K562 (cell line): ENCODE measurements around the gene TUBB4B. TPM values are rescaled to one million over a fixed set of nuclear protein-coding genes. Genes with fewer than 3 reads are reported as not detected.
A peak's percentile ranks its signal among the peaks of the same experiment; 100 is the strongest.

Source experiments
- ATAC-seq: fragments of 200-7000 bp; cut with Tn5 transposase; 3 replicates; pipeline ENCODE4 v1.9.1; 2020; ENCODE audit warnings: moderate library complexity
- BruUV-seq: library from RNA; stranded (reverse); fragments of 400-500 nt; replicated peaks from 2 replicates; lab custom pipeline; 2021; lab: Mats Ljungman, UMichigan
- CTCF ChIA-PET: fragments of 300-600 bp; formaldehyde crosslinking; extraction: SDS; loops from one replicate; lab custom pipeline; 2021; ENCODE audit warnings: low intra/inter-chr PET ratio; lab: Yijun Ruan, JAX
- POLR2A ChIA-PET: fragments of 300-600, 350-650 bp; sonication (Branson Sonifier 250); formaldehyde crosslinking; extraction: SDS; loops from one replicate; lab custom pipeline; 2021; ENCODE audit warnings: antibody characterized with exemption, inconsistent platforms; lab: Yijun Ruan, JAX
- DNase-seq, 4 experiments: peaks; one replicate each; pipeline versions ENCODE4 v3.0.0 to v3.0.0-alpha.2; 2011 to 2018; ENCODE audit warnings: low spot score in 3 of 4, mixed read lengths in 3 of 4; ENCODE audit errors: extremely low read depth in 1 of 4
- FAIRE-seq: peaks from 2 replicates; lab custom pipeline; 2011; peaks lifted over from hg19 to GRCh38; lab: Jason Lieb, UNC
- H2AFZ ChIP-seq: 2 replicates; pipeline ENCODE4 v1.6.0; 2011; ENCODE audit warnings: low read depth, low read length, control low read depth, inconsistent platforms
- H3K27ac ChIP-seq: fragments of 200-600 bp; 3 replicates; pipeline ENCODE4 v1.8.0; 2011; ENCODE audit warnings: low read depth, mild to moderate bottlenecking, control low read depth, inconsistent platforms, low read length, moderate library complexity, mixed read lengths; ENCODE audit errors: extremely low read depth
- H3K27me3 ChIP-seq, 2 experiments: fragments of 300-600 bp in 1 of 2; 2 replicates in 1 of 2; 3 replicates in 1 of 2; pipeline versions ENCODE4 v1.6.0 to v1.8.0; 2011; ENCODE audit warnings: inconsistent platforms in 2 of 2, low read length in 2 of 2, mild to moderate bottlenecking in 1 of 2, mixed read lengths in 1 of 2, moderate library complexity in 1 of 2; ENCODE audit not compliant: control insufficient read depth in 2 of 2, insufficient read depth in 2 of 2
- H3K36me3 ChIP-seq: fragments of 300-600 bp; 3 replicates; pipeline ENCODE4 v1.8.0; 2011; ENCODE audit warnings: mild to moderate bottlenecking, low read length, inconsistent platforms; ENCODE audit not compliant: control insufficient read depth, insufficient read depth
- H3K4me1 ChIP-seq, 2 experiments: fragments of 200-600 bp in 1 of 2; replicated peaks in 1 of 2; 2 replicates in 1 of 2; 3 replicates in 1 of 2; pipeline versions ENCODE4 v1.5.1 to v1.8.0; 2011; ENCODE audit warnings: inconsistent platforms in 2 of 2, low read length in 2 of 2, mild to moderate bottlenecking in 1 of 2, mixed read lengths in 1 of 2, moderate library complexity in 1 of 2; ENCODE audit not compliant: control insufficient read depth in 2 of 2, insufficient read depth in 2 of 2
- H3K4me2 ChIP-seq: 2 replicates; pipeline ENCODE4 v1.6.1; 2011; ENCODE audit warnings: low read length, control low read depth, inconsistent platforms, mixed read lengths; ENCODE audit not compliant: insufficient read depth
- H3K4me3 ChIP-seq: fragments of 200-600 bp; sonication (generic), shearing (Covaris generic); 2 replicates; pipeline ENCODE4 v1.5.1; 2016; ENCODE audit warnings: control low read depth, inconsistent platforms
- H3K79me2 ChIP-seq: fragments of 200-600 bp; 3 replicates; pipeline ENCODE4 v1.8.0; 2011; ENCODE audit warnings: low read length, inconsistent platforms; ENCODE audit not compliant: control insufficient read depth, insufficient read depth
- H3K9ac ChIP-seq, 2 experiments: 2 replicates each; pipeline versions ENCODE4 v1.6.0 to v1.6.1; 2011; ENCODE audit warnings: low read depth in 2 of 2, low read length in 2 of 2, control low read depth in 1 of 2, inconsistent platforms in 1 of 2, mild to moderate bottlenecking in 1 of 2, mixed read lengths in 1 of 2; ENCODE audit not compliant: insufficient read depth in 1 of 2
- H3K9me1 ChIP-seq: one replicate; pipeline ENCODE4 v1.6.0; 2011; ENCODE audit warnings: inconsistent platforms, mild to moderate bottlenecking, low read length, moderate library complexity; ENCODE audit not compliant: control insufficient read depth, insufficient read depth
- H3K9me3 ChIP-seq: replicated peaks from 2 replicates; pipeline ENCODE4 v1.5.1; 2011; ENCODE audit warnings: low read depth, low read length, inconsistent platforms; ENCODE audit not compliant: control insufficient read depth, insufficient read depth
- H4K20me1 ChIP-seq: replicated peaks from 2 replicates; pipeline ENCODE4 v1.6.1; 2011; ENCODE audit warnings: low read length, inconsistent platforms, mixed read lengths; ENCODE audit not compliant: control insufficient read depth, insufficient read depth
- BCL6 ChIP-seq: fragments of 250-450 bp; sonication (Bioruptor Pico); IDR thresholded peaks from 2 replicates; pipeline ENCODE4 v1.4.0; 2020
- CBX5 ChIP-seq: IDR thresholded peaks from 2 replicates; pipeline ENCODE4 v1.6.1; 2014; ENCODE audit warnings: low read depth, borderline replicate concordance
- CREB1 ChIP-seq, 2 experiments: sonication (generic) in 1 of 2; formaldehyde crosslinking in 1 of 2; IDR thresholded peaks; 2 replicates each; pipeline versions ENCODE4 v1.6.1 to v1.8.0; 2012 to 2022; ENCODE audit warnings: inconsistent platforms in 1 of 2, mild to moderate bottlenecking in 1 of 2, missing genetic modification reagents in 1 of 2, moderate library complexity in 1 of 2
- CTBP1 ChIP-seq: fragments of 450-650 bp; IDR thresholded peaks from 2 replicates; pipeline ENCODE4 v1.6.1; 2016; ENCODE audit warnings: borderline replicate concordance
- NCOA1 ChIP-seq: fragments of 450-650 bp; IDR thresholded peaks from 2 replicates; pipeline ENCODE4 v1.6.1; 2016; ENCODE audit warnings: low read depth
- NELFE ChIP-seq: IDR thresholded peaks from 2 replicates; pipeline ENCODE4 v1.6.1; 2011; ENCODE audit warnings: mild to moderate bottlenecking; ENCODE audit not compliant: insufficient read depth, insufficient read length
- RCOR1 ChIP-seq, 2 experiments: IDR thresholded peaks; 2 replicates each; pipeline ENCODE4 v1.6.1; 2012; ENCODE audit warnings: low read depth in 2 of 2, low read length in 2 of 2, borderline replicate concordance in 1 of 2, improper control_type of control experiment in 1 of 2
- SIN3B ChIP-seq: fragments of 450-650 bp; IDR thresholded peaks from 2 replicates; pipeline ENCODE4 v1.6.1; 2017; ENCODE audit warnings: low read depth, mild to moderate bottlenecking, moderate library complexity
- SP1 ChIP-seq: sonication (generic); formaldehyde crosslinking; IDR thresholded peaks from 2 replicates; pipeline ENCODE4 v1.8.1; 2022; ENCODE audit warnings: mild to moderate bottlenecking, missing genetic modification reagents
- STAG1 ChIP-seq: sonication (generic); formaldehyde crosslinking; IDR thresholded peaks from 2 replicates; pipeline ENCODE4 v1.5.0; 2020; ENCODE audit warnings: missing genetic modification reagents, borderline replicate concordance
- TCFL5 ChIP-seq: fragments of 250-450 bp; sonication (Bioruptor Pico); conservative IDR thresholded peaks from 2 replicates; pipeline ENCODE4 v1.6.1; 2021; ENCODE audit warnings: mild to moderate bottlenecking, moderate library complexity, matching md5 sums
- TFAP4 ChIP-seq: sonication (generic); formaldehyde crosslinking; IDR thresholded peaks from 2 replicates; pipeline ENCODE4 v1.8.0; 2022; ENCODE audit warnings: missing genetic modification reagents, mild to moderate bottlenecking, moderate library complexity, borderline replicate concordance
- ZNF184 ChIP-seq: sonication (generic); formaldehyde crosslinking; IDR thresholded peaks from 2 replicates; pipeline ENCODE4 v1.5.0; 2020; ENCODE audit warnings: missing genetic modification reagents
- ZNF253 ChIP-seq: fragments of 250-450 bp; sonication (Bioruptor Pico); conservative IDR thresholded peaks from 2 replicates; pipeline ENCODE4 v1.6.1; 2021; ENCODE audit warnings: mild to moderate bottlenecking
- ZNF384 ChIP-seq: IDR thresholded peaks from 2 replicates; pipeline ENCODE4 v1.6.1; 2012; ENCODE audit warnings: low read depth, low read length, improper control_type of control experiment
- WGBS: fragments of 100-300 bp; shearing (Covaris generic); methylation state at CpG from one replicate; pipeline ENCODE4 v1.1.6; 2016; ENCODE audit warnings: low coverage, mixed read lengths; ENCODE audit not compliant: insufficient coverage; ENCODE audit errors: missing lambda C conversion rate; 5-methylcytosine and 5-hydroxymethylcytosine counted together
- in situ Hi-C: fragments of 300-500 bp; cut with MboI; formaldehyde crosslinking; loops from 4 replicates; pipeline ENCODE4 v1.15.0; 2018; ENCODE audit warnings: inconsistent platforms, mixed read lengths
- intact Hi-C: fragments of 100-400 bp; cut with micrococcal nuclease; formaldehyde crosslinking; loops from 2 replicates; pipeline ENCODE4 v1.14.2; 2022
- polyA plus RNA-seq, 8 experiments: library from polyadenylated mRNA; depleted of rRNA in 4 of 8; stranded (reverse) in 5 of 8; unstranded in 3 of 8; fragments of >200 nt; fragmentation: Nextera tagmentation in 2 of 8; fragmentation: Illumina TruSeq in 1 of 8; extraction: Ambion mirVana in 2 of 8; extraction: Trizol in 1 of 8; gene quantifications; 2 replicates each; pipeline versions ENCODE4 v1.2.1 to v1.2.3, GENCODE V29; 2011 to 2014; ENCODE audit warnings: inconsistent platforms in 1 of 8, missing spikeins in 1 of 8
- total RNA-seq, 7 experiments: library from RNA; depleted of rRNA in 6 of 7; stranded (reverse); fragments of >200 nt in 6 of 7; fragmentation: Illumina TruSeq in 2 of 7; extraction: Trizol in 2 of 7; gene quantifications; 2 replicates each; pipeline versions ENCODE4 v1.2.1 to v1.2.3, GENCODE V29; 2011 to 2021; ENCODE audit warnings: low replicate concordance in 1 of 7
- TF ChIP-seq, protein P1 (sequence below): fragments of 250-450 bp; sonication (Bioruptor Pico); IDR thresholded peaks from 2 replicates; pipeline ENCODE4 v1.4.0; 2020; ENCODE audit warnings: mild to moderate bottlenecking, moderate library complexity, borderline replicate concordance

The TUBB4B gene
- total and polyA plus RNA-seq, 9 of the 15 experiments (the other 6 are each of a cell fraction or from before 2014, with no cell fraction given) = 24.1 to 443 (median 268) TPM

GRCh38 chr9:137224830-137225694 lies 16.0 kb upstream of the TUBB4B start, which contains the start of gene CYSRT1:
Gene CYSRT1, plus strand, starts transcription at chr9:137225174. Its CDS starts 448 bp downstream, at chr9:137225622.
- POLR2A ChIA-PET = interaction anchor here (0.5 to 2.1 kb wide), 5 partner anchors 15 to 691 kb away, joined by 3 to 12 read pairs (median 4); partner anchors contain the start of gene TUBB4B
- H2AFZ ChIP-seq = peak within 1 kb of the TSS; percentile 89
- H3K9me1 ChIP-seq = no peaks in the 10 kb centered on the region
- ATAC-seq (no peak), FAIRE-seq (no peak), DNase-seq (peak in 2 of 4 experiments; percentile 27 to 34)
- no peaks in the 10 kb centered on the region for H4K20me1 ChIP-seq
- BruUV-seq = no TSS peak
- H3K36me3 ChIP-seq = no peaks in the 10 kb centered on the region; the same call in 2 of the 3 replicates
- peak within 1 kb of the TSS; percentile 85 to 97 for H3K9ac ChIP-seq
- H3K27ac ChIP-seq = peak within 1 kb of the TSS; percentile 83
- peak within 1 kb of the TSS; percentile 92 for H3K4me2 ChIP-seq
- no peaks in the 10 kb centered on the region for H3K9me3 ChIP-seq
- peak within 1 kb of the TSS; percentile 85 for H3K4me3 ChIP-seq
- intact Hi-C loops (no loop called here), in situ Hi-C loops (loop anchor here (5.0 to 25.0 kb wide), 3 partner anchors 38 to 438 kb away; partner anchors contain the start of genes ANAPC2, CCDC183, SSNA1 and TMEM141)
- peaks cover 21 to 95% of the 10 kb centered on the region in 2 experiments for H3K4me1 ChIP-seq
- WGBS = 46% methylated on average over 19 of the region's 23 CpGs
- no peak for TF ChIP-seq SP1 (CRISPR knock-in tag)
- TF ChIP-seq CTBP1 = no peak
- no peak for TF ChIP-seq ZNF184 (CRISPR knock-in tag)
- TF ChIP-seq ZNF384 = no peak
- TF ChIP-seq, protein P1, sequence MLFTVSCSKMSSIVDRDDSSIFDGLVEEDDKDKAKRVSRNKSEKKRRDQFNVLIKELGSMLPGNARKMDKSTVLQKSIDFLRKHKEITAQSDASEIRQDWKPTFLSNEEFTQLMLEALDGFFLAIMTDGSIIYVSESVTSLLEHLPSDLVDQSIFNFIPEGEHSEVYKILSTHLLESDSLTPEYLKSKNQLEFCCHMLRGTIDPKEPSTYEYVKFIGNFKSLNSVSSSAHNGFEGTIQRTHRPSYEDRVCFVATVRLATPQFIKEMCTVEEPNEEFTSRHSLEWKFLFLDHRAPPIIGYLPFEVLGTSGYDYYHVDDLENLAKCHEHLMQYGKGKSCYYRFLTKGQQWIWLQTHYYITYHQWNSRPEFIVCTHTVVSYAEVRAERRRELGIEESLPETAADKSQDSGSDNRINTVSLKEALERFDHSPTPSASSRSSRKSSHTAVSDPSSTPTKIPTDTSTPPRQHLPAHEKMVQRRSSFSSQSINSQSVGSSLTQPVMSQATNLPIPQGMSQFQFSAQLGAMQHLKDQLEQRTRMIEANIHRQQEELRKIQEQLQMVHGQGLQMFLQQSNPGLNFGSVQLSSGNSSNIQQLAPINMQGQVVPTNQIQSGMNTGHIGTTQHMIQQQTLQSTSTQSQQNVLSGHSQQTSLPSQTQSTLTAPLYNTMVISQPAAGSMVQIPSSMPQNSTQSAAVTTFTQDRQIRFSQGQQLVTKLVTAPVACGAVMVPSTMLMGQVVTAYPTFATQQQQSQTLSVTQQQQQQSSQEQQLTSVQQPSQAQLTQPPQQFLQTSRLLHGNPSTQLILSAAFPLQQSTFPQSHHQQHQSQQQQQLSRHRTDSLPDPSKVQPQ (CRISPR knock-in tag) = no peak
- TF ChIP-seq TCFL5 = no peak
- no peak for TF ChIP-seq RCOR1 (IDR thresholded peaks at IDR 0.05; ENCODE audit: borderline replicate concordance in 1 of 2, low read depth in 2 of 2, low read length in 2 of 2)
- no peak for TF ChIP-seq CREB1 (IDR thresholded peaks at IDR 0.05)
- 0 out of 2 replicates have a peak, but pooled peaks have one; percentile 16 for TF ChIP-seq CREB1 (CRISPR knock-in tag; IDR thresholded peaks at IDR 0.05)
- no peak for TF ChIP-seq NCOA1
- no peak for TF ChIP-seq STAG1 (CRISPR knock-in tag)
- no peak for TF ChIP-seq CBX5
- no peak for TF ChIP-seq BCL6 (CRISPR knock-in tag)
- no peak for TF ChIP-seq ZNF253 (CRISPR knock-in tag)
- no peak for TF ChIP-seq NELFE
- TF ChIP-seq TFAP4 = peak; percentile 13; the same call in 1 of the 2 replicates
- TF ChIP-seq SIN3B = no peak
- no peaks in the 10 kb centered on the region for H3K79me2 ChIP-seq
- no peaks in the 10 kb centered on the region for H3K27me3 ChIP-seq
- CTCF ChIA-PET = interaction anchor here (0.6 to 1.0 kb wide), 2 partner anchors 47 to 438 kb away, joined by 3 to 4 read pairs; no protein-coding TSS in a partner anchor
